GM19238 (cell line): ENCODE data around the gene KCNT1.

Experiments
- DNase-seq: peaks from one replicate; pipeline ENCODE4 v3.0.0; 2011; ENCODE audit warnings: low spot score; ENCODE audit not compliant: insufficient read length

Gene KCNT1

GRCh38 chr9:135726138-135726853 is 24.3 kb downstream of the KCNT1 start:
- DNase-seq: no peak

DNA sequence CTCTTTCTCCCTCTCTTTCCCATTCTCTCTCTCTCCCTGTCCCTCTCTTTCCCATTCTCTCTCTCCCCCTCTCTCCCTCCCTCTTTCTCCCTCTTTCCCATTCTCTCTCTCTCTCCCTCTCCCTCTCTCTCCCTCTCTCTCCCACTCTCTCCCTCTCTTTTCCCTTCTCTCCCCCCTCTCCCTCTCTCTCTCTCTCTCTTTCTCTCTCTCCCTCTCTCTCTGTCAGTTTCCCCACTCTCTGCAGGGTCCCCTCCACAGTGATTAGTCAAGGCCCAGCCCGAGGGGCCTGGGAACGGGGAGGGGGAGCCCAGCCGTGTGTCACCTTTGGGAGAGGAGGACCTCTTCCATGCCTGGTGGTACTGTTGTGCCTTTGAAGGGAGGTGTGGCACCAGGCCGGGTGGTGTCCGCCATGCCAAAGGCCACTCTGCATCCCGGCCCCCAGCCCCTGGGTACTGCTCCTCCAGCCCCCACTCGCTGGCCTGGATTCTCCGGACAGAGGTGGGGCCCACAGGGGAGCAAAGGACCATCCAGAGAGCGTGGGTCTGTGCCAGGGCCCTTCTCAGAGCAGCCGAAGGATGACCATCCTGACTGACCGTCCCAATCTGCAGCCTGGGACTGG is 25.4 kb downstream of the KCNT1 start:
- DNase-seq: no peak

DNA sequence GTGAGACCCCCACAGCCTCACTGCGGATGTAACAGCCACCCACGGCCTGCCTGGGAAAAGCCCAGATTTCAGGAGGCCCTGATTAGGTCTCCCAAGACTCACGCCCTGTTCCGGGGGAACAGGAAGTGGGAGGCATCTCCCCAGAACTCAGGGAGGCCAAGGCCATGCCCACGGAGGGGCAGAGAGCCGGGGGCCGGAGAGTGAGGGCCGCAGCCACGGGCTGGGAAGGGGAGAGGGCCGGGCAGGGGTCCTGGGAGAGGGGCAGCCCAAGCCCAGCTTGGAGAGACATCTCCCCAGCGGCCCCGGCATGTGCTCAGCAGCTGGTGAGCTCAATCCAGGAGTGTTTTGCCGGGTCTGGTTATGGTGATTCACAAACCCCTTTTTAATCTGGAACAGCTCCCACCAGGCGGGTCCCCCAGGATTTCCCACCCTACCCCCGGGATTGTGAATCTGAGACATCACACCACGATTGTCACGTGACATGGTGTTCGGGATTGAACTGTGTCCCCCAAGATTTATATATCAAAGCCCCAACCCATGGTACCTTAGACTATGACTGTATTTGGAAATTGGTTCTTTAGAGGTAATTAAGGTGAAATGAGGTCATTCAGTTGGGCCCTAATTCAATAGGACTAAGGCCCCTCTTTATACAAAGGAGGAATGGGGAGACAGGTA is 26.6 kb downstream of the KCNT1 start:
- DNase-seq: no peak

GRCh38 chr9:135729480-135729879 is 27.5 kb downstream of the KCNT1 start:
- DNase-seq: no peak

DNA sequence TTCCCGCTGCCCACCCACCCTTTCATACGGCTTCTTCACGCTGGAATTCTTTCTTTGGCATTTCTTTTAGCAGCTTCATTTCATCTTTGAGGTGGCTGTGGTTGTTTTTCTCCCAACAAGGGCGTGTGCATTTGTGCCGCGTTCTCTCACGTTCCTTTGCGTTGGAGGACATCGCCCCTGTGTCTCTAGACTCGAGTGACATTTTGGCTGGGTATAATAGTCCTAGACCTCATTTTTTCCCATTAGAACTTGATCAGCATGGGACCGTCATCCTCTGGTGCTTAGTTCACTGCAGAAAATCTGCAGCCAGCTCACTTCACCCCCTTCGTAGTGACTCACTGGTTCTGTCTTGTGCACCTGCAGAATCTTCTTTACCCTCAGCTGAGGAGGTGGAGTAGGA is 29.5 kb downstream of the KCNT1 start:
- no peak for DNase-seq

DNA sequence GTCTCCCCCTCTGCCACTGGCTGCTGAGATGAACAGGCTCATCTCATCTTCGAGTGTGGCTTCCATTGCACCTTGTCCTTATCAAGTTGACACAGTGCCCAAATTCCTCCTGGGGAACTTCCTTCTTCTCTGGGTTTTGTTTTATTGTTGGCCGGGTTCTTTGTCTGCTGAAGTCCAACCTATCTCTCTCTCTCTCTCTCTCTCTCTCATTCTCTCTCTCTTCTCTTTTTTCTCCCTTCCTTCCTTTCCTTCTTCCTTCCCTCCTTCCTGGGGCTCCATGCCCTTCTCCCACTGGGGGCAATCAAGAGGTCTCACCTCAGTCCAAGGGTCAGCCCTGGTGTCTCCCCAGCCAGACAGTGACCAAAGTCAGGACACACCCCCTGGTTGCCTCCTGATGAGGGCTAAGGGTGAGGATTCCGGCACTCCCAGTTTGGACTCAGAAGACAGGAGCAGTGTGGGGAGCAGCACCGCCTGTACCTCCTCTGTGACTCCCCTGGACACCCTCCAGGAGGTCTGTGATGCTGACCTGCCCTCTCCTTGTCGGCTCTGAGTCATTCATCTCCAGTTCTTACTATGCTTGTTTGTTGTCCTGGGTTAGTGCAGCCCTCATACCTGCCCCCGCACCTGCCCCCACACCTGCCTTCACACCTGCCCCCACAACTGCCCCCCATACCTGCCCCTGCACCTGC is 30.7 kb downstream of the KCNT1 start:
- DNase-seq: no peak

DNA sequence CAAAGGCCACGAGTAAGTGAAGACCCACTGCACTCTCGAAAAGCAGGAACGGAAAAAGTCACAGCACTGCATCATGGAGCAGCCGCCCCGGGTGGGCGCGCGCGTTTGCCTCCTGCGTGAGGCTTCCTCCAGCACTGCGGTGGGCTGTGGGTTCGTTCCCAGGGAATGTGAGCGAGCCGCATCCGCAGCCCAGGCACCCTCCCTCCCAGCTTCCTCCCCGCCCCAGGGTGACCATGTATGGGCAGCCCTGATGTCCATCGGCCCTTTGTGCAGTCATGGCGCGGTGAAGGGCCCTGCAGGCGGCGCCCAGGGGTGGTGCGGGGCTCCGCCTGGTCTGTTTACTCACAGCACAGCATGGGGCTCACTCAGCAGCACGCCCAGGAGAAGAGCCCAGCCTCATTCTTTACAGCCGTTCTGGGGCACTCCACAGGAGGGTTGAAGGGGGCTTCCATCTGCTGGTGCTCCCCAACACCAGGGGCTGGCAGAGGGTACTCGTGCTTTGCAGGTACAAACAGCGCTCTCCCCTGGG is 32.7 kb downstream of the KCNT1 start:
- DNase-seq: no peak

GRCh38 chr9:135736272-135736978 is 34.4 kb downstream of the KCNT1 start:
- no peak for DNase-seq

DNA sequence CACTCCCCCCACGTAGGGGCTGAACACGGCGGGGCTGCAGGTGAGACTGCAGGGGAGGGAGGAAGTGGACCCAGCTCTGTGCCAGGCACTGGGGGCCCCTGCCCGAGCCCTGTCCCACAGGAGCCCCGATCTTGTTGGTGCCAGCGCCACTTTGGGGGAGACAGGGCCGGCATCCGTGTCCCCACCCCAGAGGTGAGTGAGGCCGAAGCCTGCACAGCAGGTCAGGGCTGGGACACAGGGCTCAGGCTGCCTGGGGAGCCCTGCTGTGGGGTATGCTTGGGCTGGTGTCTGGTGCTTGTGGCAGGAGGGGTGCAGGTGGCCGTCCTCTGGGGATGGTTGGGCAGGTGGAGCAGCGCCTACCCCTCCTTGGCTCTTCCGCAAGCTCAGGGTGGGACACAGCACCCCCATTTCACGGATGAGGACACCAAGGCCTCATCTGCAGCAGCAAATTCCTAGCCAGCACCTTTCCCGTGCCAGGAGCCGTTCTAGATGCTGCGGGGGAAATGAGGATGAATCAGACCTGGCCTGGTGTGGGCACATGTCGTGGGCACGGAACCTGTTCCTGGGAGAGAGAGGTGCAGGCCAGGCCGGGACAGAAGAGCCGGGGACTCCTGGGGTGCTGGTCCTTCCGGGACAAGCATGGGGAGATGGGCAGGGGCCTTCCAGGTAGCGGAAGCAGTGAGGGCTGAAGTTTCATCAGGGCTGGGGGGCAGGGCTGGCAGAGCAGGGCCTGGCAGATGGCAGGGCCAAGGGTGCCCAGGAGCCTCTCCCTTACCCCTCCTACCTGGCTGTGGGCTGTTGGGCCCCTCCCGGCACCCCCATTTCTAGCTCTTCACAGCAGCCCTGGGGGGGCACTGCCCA is 35.2 kb downstream of the KCNT1 start:
- no peak for DNase-seq

GRCh38 chr9:135737840-135738521 is 36.0 kb downstream of the KCNT1 start:
- no peak for DNase-seq

DNA sequence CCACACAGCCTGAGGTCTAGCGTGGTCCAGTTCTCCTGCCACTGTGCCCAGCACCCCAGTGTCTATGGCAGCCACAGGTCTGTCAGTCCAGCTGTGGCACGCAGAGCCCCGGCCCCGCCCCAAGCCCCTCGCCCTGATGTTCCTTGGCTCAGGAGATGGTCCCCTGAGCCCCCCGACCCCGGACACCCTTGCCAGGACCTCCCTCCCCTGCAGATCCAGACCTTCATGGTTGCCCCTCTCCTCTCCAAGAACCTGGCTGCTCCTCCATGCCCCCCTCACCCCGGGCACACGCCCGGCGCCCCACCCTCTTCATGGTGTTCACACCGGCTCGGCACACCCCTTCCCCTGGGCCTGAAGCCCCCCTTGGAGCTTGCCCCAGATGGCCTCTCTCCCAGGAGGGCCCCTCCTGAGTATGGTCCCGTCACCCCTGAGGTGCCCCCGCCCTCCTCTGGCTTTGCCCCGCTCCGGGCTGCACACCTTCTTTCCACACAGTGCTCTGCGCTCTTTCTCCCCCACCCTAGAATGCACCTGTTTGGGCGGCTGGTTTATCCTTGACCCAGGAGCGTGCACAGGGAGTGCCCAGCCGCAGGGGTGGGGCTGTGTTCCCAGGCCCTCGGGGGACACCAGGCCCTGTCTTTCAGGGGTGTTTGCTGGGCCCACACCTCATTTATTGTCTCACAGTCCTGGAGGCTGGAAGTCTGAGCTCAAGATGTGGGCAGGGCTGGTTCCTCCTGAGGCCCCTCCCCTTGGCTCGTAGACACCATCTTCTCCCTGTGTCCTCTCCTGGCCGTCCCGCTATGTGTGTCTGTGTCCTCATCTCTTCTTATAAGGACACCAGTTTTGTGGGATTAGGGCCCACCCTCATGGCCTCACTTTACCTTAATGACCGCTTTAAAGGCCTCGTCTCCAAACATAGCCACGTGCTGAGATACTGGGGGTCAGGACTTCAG is 37.6 kb downstream of the KCNT1 start:
- DNase-seq: no peak

- no peak for DNase-seq
These were observed 39.6 kb downstream of the KCNT1 start for GRCh38 chr9:135741276-135742219.

GRCh38 chr9:135743021-135743420 is 41.0 kb downstream of the KCNT1 start:
- DNase-seq: no peak

DNA sequence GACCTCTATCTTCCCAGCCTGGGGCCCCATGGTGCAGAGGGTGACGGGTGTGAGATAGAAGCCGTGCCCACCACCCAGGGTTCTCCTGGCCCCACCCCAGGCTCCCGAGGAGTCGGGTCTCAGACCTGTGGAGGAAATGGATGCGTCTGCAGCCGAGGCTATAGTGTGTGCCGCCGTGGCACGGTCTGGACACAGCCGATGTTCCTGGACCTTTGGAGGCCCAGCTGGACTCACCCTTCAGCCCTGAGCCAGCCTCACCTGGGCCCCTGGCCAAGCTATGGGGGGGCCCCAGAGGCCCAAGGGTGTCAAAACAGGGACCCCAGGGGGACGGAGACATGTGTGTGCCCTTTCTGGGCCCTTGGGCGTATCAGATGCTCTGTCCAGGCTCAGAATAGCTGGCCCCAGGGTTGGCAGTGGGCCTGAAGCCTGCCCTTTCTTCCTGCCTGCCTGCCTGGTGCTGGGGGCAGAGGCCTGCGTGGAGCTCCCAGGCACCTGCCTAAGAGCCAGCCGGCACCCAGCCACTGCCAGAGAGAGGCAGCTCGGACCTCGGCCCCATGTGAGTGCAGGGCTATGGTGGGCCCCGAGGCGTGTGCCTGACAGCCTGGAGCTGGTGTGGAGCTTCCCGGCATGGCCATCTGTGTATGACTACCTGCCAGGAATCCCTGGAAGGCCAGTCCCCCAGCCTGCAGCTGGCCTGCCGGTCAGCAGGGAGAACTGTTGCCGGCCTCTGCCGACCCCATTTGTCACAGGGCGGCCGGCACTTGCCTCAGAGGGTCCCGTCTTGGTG is 41.8 kb downstream of the KCNT1 start:
- DNase-seq: no peak

DNA sequence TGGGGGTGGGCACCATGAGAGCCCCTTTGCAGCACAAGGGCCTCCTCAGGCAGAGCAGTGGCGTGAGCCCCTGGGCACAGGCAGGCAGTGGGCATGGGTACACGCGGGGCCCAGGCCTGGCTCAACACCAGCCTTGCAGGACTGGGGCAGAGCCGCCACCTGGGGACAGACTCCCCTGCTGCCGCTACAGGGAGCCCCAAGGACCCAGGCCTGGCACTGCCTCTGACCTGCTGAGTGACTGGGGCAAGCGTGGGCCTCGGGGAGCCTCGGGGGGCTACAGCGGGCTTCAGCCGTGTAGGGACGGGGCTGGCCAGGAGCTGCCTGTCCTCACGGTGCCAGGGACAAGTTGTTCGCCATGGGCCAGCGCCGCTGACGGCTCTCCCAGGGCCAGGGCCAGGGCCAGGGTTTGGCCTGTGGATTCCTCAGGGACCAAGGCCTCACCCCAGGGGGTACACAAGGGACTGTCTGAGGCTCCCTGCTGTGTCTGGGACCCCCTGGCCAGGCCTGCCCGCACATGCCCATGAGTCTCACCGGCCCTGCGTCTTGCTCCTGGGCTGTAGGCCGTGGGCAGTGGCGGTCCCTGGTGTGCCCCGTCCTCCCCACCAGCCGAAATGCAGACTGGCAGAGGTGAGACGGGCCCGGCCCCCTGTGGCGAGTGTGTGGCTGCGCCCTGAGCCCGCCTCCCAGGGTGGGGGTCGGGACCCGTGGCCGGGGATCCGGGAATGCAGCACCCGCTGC is 42.5 kb downstream of the KCNT1 start:
- no peak for DNase-seq

DNA sequence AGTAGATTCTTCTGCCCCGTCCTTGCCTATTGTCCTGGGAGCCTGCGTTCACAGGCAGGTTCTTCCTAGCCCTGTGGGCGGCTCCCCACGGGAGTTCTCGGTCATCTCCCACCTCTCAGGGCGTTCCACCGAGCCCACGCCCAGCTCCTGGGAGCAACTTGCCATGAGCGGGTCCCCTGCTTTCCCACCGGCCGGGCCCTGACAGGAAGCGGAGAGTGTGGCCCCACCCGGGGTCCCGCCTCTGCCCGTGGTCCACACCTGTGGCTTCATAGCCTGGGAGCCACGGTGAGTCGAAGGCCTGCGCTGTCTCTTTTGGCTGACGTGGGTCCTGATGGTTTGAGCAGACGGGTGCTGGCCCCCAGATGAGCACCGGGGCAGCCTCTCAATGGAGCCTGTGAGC is 43.2 kb downstream of the KCNT1 start:
- DNase-seq: no peak
